DND-41 (cell line): ENCODE data around the gene DST.

ENCODE experiments used
- ATAC-seq: fragments of 200-7000 bp; cut with Tn5 transposase; 3 replicates; pipeline ENCODE4 v1.9.1; 2021; ENCODE audit warnings: low read depth; ENCODE audit not compliant: insufficient read depth
- DNase-seq: peaks from one replicate; pipeline ENCODE4 v3.0.0-alpha.2; 2020
- H2AFZ ChIP-seq: 2 replicates; pipeline ENCODE4 v1.6.0; 2012; ENCODE audit warnings: low read depth, low read length
- H3K27ac ChIP-seq: 2 replicates; pipeline ENCODE4 v1.5.1; 2012; ENCODE audit warnings: low read length, inconsistent platforms
- H3K27me3 ChIP-seq: fragments of 200-600 bp; sonication (generic); 2 replicates; pipeline ENCODE4 v1.6.0; 2012; ENCODE audit warnings: low read length, mild to moderate bottlenecking, inconsistent platforms; ENCODE audit not compliant: insufficient read depth, poor library complexity
- H3K36me3 ChIP-seq: 2 replicates; pipeline ENCODE4 v1.5.1; 2012; ENCODE audit warnings: low read length, inconsistent platforms; ENCODE audit not compliant: insufficient read depth
- H3K4me1 ChIP-seq: 2 replicates; pipeline ENCODE4 v1.5.1; 2012; ENCODE audit warnings: mild to moderate bottlenecking, low read length; ENCODE audit not compliant: insufficient read depth
- H3K4me2 ChIP-seq: 2 replicates; pipeline ENCODE4 v1.6.0; 2012; ENCODE audit warnings: mild to moderate bottlenecking, moderate library complexity, low read length, inconsistent platforms; ENCODE audit not compliant: insufficient read depth
- H3K4me3 ChIP-seq, 2 experiments: fragments of 200-600 bp in 1 of 2; shearing (Covaris generic) in 1 of 2; 2 replicates each; pipeline ENCODE4 v1.5.1; 2012 to 2016; ENCODE audit warnings: inconsistent platforms in 2 of 2, low read length in 2 of 2, mild to moderate bottlenecking in 2 of 2, low read depth in 1 of 2, moderate library complexity in 1 of 2
- H3K79me2 ChIP-seq: 2 replicates; pipeline ENCODE4 v1.6.0; 2012; ENCODE audit warnings: low read length, inconsistent platforms; ENCODE audit not compliant: insufficient read depth
- H3K9ac ChIP-seq: 2 replicates; pipeline ENCODE4 v1.6.0; 2012; ENCODE audit warnings: low read depth, mild to moderate bottlenecking, inconsistent platforms, low read length, moderate library complexity
- H3K9me3 ChIP-seq: 2 replicates; pipeline ENCODE4 v1.5.1; 2012; ENCODE audit warnings: low read length, moderate library complexity, mild to moderate bottlenecking, inconsistent platforms; ENCODE audit not compliant: insufficient read depth, severe bottlenecking
- H4K20me1 ChIP-seq: 2 replicates; pipeline ENCODE4 v1.6.0; 2012; ENCODE audit warnings: low read length; ENCODE audit not compliant: insufficient read depth
- EZH2 ChIP-seq: IDR thresholded peaks from 3 replicates; pipeline ENCODE4 v1.6.1; 2012; ENCODE audit warnings: borderline replicate concordance, low read depth, mild to moderate bottlenecking, moderate library complexity, low read length, inconsistent platforms; ENCODE audit not compliant: severe bottlenecking
- TF ChIP-seq, protein P1 (sequence below): IDR thresholded peaks from 2 replicates; pipeline ENCODE4 v1.5.1; 2012; ENCODE audit warnings: borderline replicate concordance, low read length, moderate library complexity, mild to moderate bottlenecking; ENCODE audit not compliant: poor library complexity, severe bottlenecking; ENCODE audit errors: extremely low read depth

The DST gene

DNA sequence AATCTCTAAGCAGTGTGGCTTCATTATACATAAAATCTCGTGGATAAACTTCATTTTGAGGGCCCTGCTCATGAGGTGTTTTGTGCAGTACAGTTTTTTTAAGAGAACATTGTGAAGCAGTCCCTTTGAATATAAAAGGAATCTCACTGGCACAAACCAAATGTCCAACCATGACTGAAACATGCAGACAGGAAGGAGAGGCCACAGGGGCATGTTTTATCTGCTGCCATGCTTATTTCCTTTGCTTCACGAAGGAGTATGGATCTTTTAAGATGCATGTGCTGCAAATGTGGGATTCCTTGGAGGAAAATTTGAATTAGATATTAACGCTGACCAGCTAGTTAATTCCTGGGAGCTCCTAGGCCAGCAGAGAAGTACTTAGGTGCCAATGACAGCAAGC lies 192.3 kb downstream of the DST start:
- Histone ChIP-seq H3K79me2 (no peaks in the 10 kb centered on the region), H2AFZ (no peak overlapping the region), H3K4me2 (no peak overlapping the region), H3K4me1 (no peaks in the 10 kb centered on the region), H3K4me3 (no peak overlapping the region), H4K20me1 (no peaks in the 10 kb centered on the region), H3K9me3 (no peaks in the 10 kb centered on the region), H3K27me3 (no peaks in the 10 kb centered on the region), H3K9ac (no peak overlapping the region), H3K27ac (no peak overlapping the region), H3K36me3 (no peaks in the 10 kb centered on the region)
- TF ChIP-seq, protein P1, sequence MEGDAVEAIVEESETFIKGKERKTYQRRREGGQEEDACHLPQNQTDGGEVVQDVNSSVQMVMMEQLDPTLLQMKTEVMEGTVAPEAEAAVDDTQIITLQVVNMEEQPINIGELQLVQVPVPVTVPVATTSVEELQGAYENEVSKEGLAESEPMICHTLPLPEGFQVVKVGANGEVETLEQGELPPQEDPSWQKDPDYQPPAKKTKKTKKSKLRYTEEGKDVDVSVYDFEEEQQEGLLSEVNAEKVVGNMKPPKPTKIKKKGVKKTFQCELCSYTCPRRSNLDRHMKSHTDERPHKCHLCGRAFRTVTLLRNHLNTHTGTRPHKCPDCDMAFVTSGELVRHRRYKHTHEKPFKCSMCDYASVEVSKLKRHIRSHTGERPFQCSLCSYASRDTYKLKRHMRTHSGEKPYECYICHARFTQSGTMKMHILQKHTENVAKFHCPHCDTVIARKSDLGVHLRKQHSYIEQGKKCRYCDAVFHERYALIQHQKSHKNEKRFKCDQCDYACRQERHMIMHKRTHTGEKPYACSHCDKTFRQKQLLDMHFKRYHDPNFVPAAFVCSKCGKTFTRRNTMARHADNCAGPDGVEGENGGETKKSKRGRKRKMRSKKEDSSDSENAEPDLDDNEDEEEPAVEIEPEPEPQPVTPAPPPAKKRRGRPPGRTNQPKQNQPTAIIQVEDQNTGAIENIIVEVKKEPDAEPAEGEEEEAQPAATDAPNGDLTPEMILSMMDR = no peak
- no peak for TF ChIP-seq EZH2
- no peak for DNase-seq
- ATAC-seq = no peak

DNA sequence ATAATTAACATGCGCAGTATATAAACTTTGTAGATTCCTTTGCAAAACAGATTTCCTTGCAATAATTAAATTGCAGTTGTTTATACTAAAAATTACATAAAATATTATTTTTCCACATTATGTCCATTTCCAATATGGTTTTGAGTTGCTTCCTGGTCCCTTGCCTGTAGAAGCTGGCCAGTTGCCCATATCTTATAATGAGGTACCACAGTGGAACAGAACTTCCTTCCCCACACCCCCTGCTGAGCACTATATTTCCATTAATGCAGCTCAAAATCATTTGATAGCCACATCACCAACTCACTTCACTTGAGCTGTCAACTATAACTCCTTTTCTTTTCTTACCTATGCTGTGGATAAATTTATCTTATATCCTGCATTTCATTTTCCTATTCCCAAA lies 194.6 kb downstream of the DST start:
- Histone ChIP-seq H3K79me2 (no peaks in the 10 kb centered on the region), H3K4me1 (no peaks in the 10 kb centered on the region), H3K9me3 (no peaks in the 10 kb centered on the region), H3K27me3 (no peaks in the 10 kb centered on the region), H3K4me3 (no peak overlapping the region), H3K36me3 (no peaks in the 10 kb centered on the region), H3K9ac (no peak overlapping the region), H3K4me2 (no peak overlapping the region), H2AFZ (no peak overlapping the region), H4K20me1 (no peaks in the 10 kb centered on the region), H3K27ac (no peak overlapping the region)
- DNase-seq (no peak), ATAC-seq (no peak)
- TF ChIP-seq, protein P1 = no peak
- TF ChIP-seq EZH2 = no peak

DNA sequence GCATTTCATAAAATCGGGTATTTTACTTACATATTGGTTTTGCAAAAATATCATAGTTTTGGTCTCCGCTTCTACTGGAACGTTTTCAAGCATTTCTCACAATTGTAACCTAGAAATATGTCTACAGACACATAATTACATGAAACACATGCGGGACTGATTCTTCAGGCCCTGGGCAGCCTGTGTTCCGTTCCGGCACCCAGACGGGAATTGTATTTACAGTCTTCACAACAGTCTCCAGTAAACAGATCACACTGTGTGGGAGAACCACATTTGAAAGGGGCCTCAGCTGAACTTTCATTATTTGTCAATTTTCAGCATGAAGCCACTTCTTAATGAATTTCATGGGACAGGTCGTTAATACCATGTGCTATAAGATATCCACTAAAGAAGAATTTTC lies 196.9 kb downstream of the DST start:
- no peak overlapping the region for H3K9ac ChIP-seq
- no peak overlapping the region for H3K4me3 ChIP-seq

More for the DNA sequence above, 196.9 kb downstream of the DST start:
- DNase-seq (no peak), ATAC-seq (no peak)
- H2AFZ ChIP-seq = no peak overlapping the region
- no peaks in the 10 kb centered on the region for H3K36me3 ChIP-seq
- TF ChIP-seq, protein P1 = no peak
- no peak for TF ChIP-seq EZH2
- H3K27ac ChIP-seq = no peak overlapping the region
- H3K79me2 ChIP-seq = no peaks in the 10 kb centered on the region
- H4K20me1 ChIP-seq = no peaks in the 10 kb centered on the region
- no peak overlapping the region for H3K4me2 ChIP-seq
- no peaks in the 10 kb centered on the region for H3K9me3 ChIP-seq
- no peaks in the 10 kb centered on the region for H3K27me3 ChIP-seq
- no peaks in the 10 kb centered on the region for H3K4me1 ChIP-seq
